ENCODE measurements around the gene COL6A2. TPM values are rescaled to one million over a fixed set of nuclear protein-coding genes. Genes with fewer than 3 reads are reported as not detected.
"Not testable (repeated sequence)": the region's sequence is repeated elsewhere in the genome, so short reads cannot be mapped to it uniquely, and the experiment has no call there.

COL6A2 gene
- total and polyA plus RNA-seq, 2 donors, result 55.2 to 182 TPM

- H3K4me1 ChIP-seq (ENCODE audit: control insufficient read depth in 2 of 2, insufficient read depth in 2 of 2, low read length in 2 of 2), result peaks cover 10 to 41% of the 10 kb centered on the region in 2 donors
- DNase-seq (ENCODE audit: low read depth in 6 of 9, low spot score in 9 of 9), result no peak
- H3K36me3 ChIP-seq (ENCODE audit: control insufficient read depth in 2 of 2, insufficient read depth in 2 of 2, low read length in 1 of 2), result no peaks in the 10 kb centered on the region
- H3K27ac ChIP-seq (ENCODE audit: low read depth in 1 of 2, low read length in 1 of 2), result no peak overlapping the region
- H3K27me3 ChIP-seq (ENCODE audit: control insufficient read depth in 2 of 2, insufficient read depth in 1 of 2, low read length in 1 of 2), result peaks cover 2 to 42% of the 10 kb centered on the region in 2 donors
- H3K4me3 ChIP-seq (ENCODE audit: low read length in 2 of 2), result no peak overlapping the region
- 92% methylated on average over 12 of the region's 12 CpGs for WGBS
- peaks cover 3 to 24% of the 10 kb centered on the region in 2 donors for H3K9me3 ChIP-seq (ENCODE audit: control insufficient read depth in 2 of 2, insufficient read depth in 1 of 2, low read length in 1 of 2)
Measured at GRCh38 chr21:46059195-46059594, 38.7 kb upstream of the COL6A2 start.

DNA sequence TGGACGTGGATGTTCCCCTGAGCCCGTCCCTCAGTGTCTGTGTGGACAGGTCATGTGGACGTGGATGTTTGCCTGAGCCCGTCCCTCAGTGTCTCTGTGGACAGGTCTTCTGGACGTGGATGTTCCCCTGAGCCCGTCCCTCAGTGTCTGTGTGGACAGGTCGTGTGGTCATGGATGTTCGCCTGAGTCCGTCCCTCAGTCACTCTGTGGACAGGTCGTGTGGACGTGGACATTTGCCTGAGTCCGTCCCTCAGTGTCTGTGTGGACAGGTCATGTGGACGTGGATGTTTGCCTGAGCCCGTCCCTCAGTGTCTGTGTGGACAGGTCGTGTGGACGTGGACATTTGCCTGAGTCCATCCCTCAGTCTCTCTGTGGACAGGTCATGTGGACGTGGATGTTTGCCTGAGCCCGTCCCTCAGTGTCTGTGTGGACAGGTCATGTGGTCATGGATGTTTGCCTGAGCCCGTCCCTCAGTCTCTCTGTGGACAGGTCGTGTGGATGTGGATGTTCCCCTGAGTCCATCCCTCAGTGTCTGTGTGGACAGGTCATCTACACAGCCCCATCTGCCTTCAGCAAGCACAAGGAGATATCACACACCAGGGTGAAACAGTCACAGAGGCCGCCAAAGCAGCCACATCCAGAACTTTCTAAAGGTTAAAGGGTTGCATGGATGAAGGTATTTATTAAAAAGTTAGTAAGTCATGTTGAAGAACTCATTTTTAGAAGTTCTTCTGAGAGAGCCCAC, 38.0 kb upstream of the COL6A2 start:
- not testable (repeated sequence) for DNase-seq (ENCODE audit: low read depth in 6 of 9, low spot score in 9 of 9)
- H3K4me1 ChIP-seq (ENCODE audit: control insufficient read depth in 2 of 2, insufficient read depth in 2 of 2, low read length in 2 of 2), result peaks cover 10 to 43% of the 10 kb centered on the region in 2 donors

DNA sequence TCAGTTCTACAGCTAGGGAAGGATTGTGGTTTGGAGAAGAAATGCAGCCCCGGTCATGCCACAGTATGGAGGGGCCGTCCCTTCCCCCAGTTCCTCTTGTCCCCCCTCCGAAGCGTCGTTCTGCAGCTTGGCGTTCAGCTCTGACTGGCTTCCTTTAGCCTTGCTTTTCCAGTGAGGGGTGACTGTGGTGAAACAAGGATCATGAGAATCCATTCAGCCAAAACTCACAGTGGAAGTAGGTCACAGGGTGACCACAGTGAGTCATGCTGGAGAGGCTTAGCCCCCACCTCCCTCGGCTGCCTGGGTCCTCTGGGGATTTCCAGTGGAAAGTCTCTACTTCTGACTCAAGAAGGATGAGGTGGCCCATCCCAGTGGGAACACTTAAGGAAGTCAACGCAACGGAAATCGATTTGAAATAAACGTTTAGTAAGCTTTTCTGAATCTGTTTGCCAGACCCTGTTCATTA, 37.3 kb upstream of the COL6A2 start:
- DNase-seq (ENCODE audit: low read depth in 6 of 9, low spot score in 9 of 9), result peak in 1 of 9 donors; percentile 27
- no peaks in the 10 kb centered on the region for H3K36me3 ChIP-seq (ENCODE audit: control insufficient read depth in 2 of 2, insufficient read depth in 2 of 2, low read length in 1 of 2)

More for the DNA sequence above, 38.0 kb upstream of the COL6A2 start:
- H3K4me3 ChIP-seq (ENCODE audit: low read length in 2 of 2); H3K36me3 ChIP-seq (ENCODE audit: control insufficient read depth in 2 of 2, insufficient read depth in 2 of 2, low read length in 1 of 2): not testable (repeated sequence)
- peaks cover 3 to 24% of the 10 kb centered on the region in 2 donors for H3K9me3 ChIP-seq (ENCODE audit: control insufficient read depth in 2 of 2, insufficient read depth in 1 of 2, low read length in 1 of 2)
- peak overlapping the region in 1 of 2 donors; percentile 46 for H3K27ac ChIP-seq (ENCODE audit: low read depth in 1 of 2, low read length in 1 of 2)
- H3K27me3 ChIP-seq (ENCODE audit: control insufficient read depth in 2 of 2, insufficient read depth in 1 of 2, low read length in 1 of 2), result peaks cover 2 to 41% of the 10 kb centered on the region in 2 donors
- WGBS, result 96% methylated on average over 21 of the region's 21 CpGs

DNA sequence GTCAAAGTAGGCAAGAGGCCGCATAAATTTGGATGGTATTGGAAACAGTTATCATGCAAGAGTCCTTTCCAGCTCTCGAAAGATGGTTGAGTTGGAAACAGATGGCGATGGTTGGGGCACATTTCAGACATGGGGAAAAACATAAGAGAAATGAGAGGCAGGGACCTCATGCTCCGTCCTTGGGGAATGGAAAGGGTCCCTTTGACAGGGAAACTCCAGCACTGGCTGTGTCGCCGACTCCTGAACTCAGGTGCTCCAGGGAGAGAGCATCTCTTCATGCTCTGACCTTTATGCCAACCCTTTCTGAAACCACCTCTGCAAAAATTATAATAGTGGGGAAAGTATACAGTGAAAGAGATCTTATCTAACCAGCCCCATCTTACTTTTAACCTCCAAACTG, 36.8 kb upstream of the COL6A2 start:
- 96% methylated on average over 6 of the region's 6 CpGs for WGBS
- H3K4me3 ChIP-seq (ENCODE audit: low read length in 2 of 2), result no peak overlapping the region
- peaks cover 14 to 55% of the 10 kb centered on the region in 2 donors for H3K4me1 ChIP-seq (ENCODE audit: control insufficient read depth in 2 of 2, insufficient read depth in 2 of 2, low read length in 2 of 2)
- H3K36me3 ChIP-seq (ENCODE audit: control insufficient read depth in 2 of 2, insufficient read depth in 2 of 2, low read length in 1 of 2), result no peaks in the 10 kb centered on the region
- H3K27ac ChIP-seq (ENCODE audit: low read depth in 1 of 2, low read length in 1 of 2), result peak overlapping the region in 1 of 2 donors; percentile 72
- DNase-seq (ENCODE audit: low read depth in 6 of 9, low spot score in 9 of 9), result no peak
- peaks cover 3 to 24% of the 10 kb centered on the region in 2 donors for H3K9me3 ChIP-seq (ENCODE audit: control insufficient read depth in 2 of 2, insufficient read depth in 1 of 2, low read length in 1 of 2)
- H3K27me3 ChIP-seq (ENCODE audit: control insufficient read depth in 2 of 2, insufficient read depth in 1 of 2, low read length in 1 of 2), result peaks cover 2 to 39% of the 10 kb centered on the region in 2 donors

More for the DNA sequence above, 37.3 kb upstream of the COL6A2 start:
- WGBS, result 24% methylated on average over 11 of the region's 11 CpGs
- Histone ChIP-seq H3K4me1 (ENCODE audit: control insufficient read depth in 2 of 2, insufficient read depth in 2 of 2, low read length in 2 of 2) (peaks cover 10 to 51% of the 10 kb centered on the region in 2 donors), H3K27ac (ENCODE audit: low read depth in 1 of 2, low read length in 1 of 2) (peak overlapping the region in 1 of 2 donors; percentile 72), H3K27me3 (ENCODE audit: control insufficient read depth in 2 of 2, insufficient read depth in 1 of 2, low read length in 1 of 2) (peaks cover 2 to 42% of the 10 kb centered on the region in 2 donors), H3K9me3 (ENCODE audit: control insufficient read depth in 2 of 2, insufficient read depth in 1 of 2, low read length in 1 of 2) (peaks cover 3 to 24% of the 10 kb centered on the region in 2 donors), H3K4me3 (ENCODE audit: low read length in 2 of 2) (no peak overlapping the region)

GRCh38 chr21:46061518-46061917, 36.4 kb upstream of the COL6A2 start:
- H3K27ac ChIP-seq (ENCODE audit: low read depth in 1 of 2, low read length in 1 of 2), result no peak overlapping the region
- 78% methylated on average over 6 of the region's 6 CpGs for WGBS
- no peak for DNase-seq (ENCODE audit: low read depth in 6 of 9, low spot score in 9 of 9)
- peaks cover 16 to 59% of the 10 kb centered on the region in 2 donors for H3K4me1 ChIP-seq (ENCODE audit: control insufficient read depth in 2 of 2, insufficient read depth in 2 of 2, low read length in 2 of 2)
- H3K27me3 ChIP-seq (ENCODE audit: control insufficient read depth in 2 of 2, insufficient read depth in 1 of 2, low read length in 1 of 2), result peaks cover 2 to 36% of the 10 kb centered on the region in 2 donors
- peaks cover 3 to 24% of the 10 kb centered on the region in 2 donors for H3K9me3 ChIP-seq (ENCODE audit: control insufficient read depth in 2 of 2, insufficient read depth in 1 of 2, low read length in 1 of 2)
- no peak overlapping the region for H3K4me3 ChIP-seq (ENCODE audit: low read length in 2 of 2)
- H3K36me3 ChIP-seq (ENCODE audit: control insufficient read depth in 2 of 2, insufficient read depth in 2 of 2, low read length in 1 of 2), result no peaks in the 10 kb centered on the region

DNA sequence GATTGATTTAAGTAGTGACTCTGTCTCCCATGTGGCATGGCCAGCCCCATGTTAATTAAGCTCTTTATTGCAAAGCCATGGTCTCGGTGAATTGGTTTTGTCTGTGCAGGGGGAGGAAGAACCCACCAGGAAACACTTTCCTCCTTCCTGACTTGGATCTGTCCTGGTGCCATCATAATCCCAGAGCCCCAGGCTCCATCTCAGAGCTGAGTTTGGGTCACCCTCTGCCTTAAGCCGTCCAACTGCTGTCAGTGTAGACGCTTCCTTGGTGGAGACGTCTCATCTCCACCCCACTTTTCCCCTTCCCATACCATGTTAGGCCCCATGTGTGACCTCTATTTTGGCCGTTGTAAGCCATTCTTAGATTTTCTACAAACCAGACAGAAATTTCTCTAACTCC, 36.0 kb upstream of the COL6A2 start:
- Histone ChIP-seq H3K4me3 (ENCODE audit: low read length in 2 of 2) (no peak overlapping the region), H3K4me1 (ENCODE audit: control insufficient read depth in 2 of 2, insufficient read depth in 2 of 2, low read length in 2 of 2) (peaks cover 14 to 59% of the 10 kb centered on the region in 2 donors), H3K27ac (ENCODE audit: low read depth in 1 of 2, low read length in 1 of 2) (no peak overlapping the region), H3K9me3 (ENCODE audit: control insufficient read depth in 2 of 2, insufficient read depth in 1 of 2, low read length in 1 of 2) (peaks cover 3 to 24% of the 10 kb centered on the region in 2 donors), H3K27me3 (ENCODE audit: control insufficient read depth in 2 of 2, insufficient read depth in 1 of 2, low read length in 1 of 2) (peaks cover 0 to 32% of the 10 kb centered on the region in 2 donors), H3K36me3 (ENCODE audit: control insufficient read depth in 2 of 2, insufficient read depth in 2 of 2, low read length in 1 of 2) (no peaks in the 10 kb centered on the region)
- 98% methylated on average over 5 of the region's 5 CpGs for WGBS
- DNase-seq (ENCODE audit: low read depth in 6 of 9, low spot score in 9 of 9), result no peak

DNA sequence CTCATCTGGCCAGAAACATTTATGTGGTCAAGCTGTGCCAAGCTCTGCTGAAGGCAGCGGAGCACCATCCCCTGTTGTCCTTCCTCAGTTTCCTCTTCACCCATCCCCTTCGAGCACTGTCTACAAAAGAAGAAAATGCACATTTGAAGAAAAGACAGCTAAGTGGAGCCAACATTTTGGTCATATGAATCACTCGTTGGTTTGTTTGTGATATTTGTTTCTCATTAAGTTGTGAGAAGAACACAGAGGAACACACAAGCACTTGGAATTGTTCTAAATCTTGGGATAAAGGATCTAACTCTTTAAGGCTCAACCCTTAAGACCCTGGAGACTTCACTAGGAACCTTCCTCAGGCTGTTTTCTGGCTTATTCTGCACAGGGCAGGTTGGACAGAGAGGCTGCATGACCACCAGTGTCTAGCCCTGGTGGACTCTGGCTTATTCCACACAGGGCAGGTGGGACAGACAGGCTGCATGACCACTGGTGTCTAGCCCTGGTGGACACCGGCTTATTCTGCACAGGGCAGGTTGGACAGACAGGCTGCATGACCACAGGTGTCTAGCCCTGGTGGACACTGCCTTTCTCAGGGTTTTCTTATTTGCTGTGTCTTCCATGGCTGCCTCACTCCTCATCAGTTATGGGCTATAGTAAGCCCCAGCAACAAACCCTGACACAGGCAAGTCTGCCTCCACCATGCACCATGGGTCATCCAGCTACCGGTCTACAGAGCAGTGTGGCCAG, 35.3 kb upstream of the COL6A2 start:
- 96% methylated on average over 5 of the region's 5 CpGs for WGBS
- H3K4me1 ChIP-seq (ENCODE audit: control insufficient read depth in 2 of 2, insufficient read depth in 2 of 2, low read length in 2 of 2), result peaks cover 7 to 58% of the 10 kb centered on the region in 2 donors
- H3K4me3 ChIP-seq (ENCODE audit: low read length in 2 of 2), result no peak overlapping the region
- H3K27me3 ChIP-seq (ENCODE audit: control insufficient read depth in 2 of 2, insufficient read depth in 1 of 2, low read length in 1 of 2), result peaks cover 0 to 25% of the 10 kb centered on the region in 2 donors
- peaks cover 3 to 24% of the 10 kb centered on the region in 2 donors for H3K9me3 ChIP-seq (ENCODE audit: control insufficient read depth in 2 of 2, insufficient read depth in 1 of 2, low read length in 1 of 2)
- no peak overlapping the region for H3K27ac ChIP-seq (ENCODE audit: low read depth in 1 of 2, low read length in 1 of 2)
- H3K36me3 ChIP-seq (ENCODE audit: control insufficient read depth in 2 of 2, insufficient read depth in 2 of 2, low read length in 1 of 2), result no peaks in the 10 kb centered on the region
- DNase-seq (ENCODE audit: low read depth in 6 of 9, low spot score in 9 of 9), result no peak

DNA sequence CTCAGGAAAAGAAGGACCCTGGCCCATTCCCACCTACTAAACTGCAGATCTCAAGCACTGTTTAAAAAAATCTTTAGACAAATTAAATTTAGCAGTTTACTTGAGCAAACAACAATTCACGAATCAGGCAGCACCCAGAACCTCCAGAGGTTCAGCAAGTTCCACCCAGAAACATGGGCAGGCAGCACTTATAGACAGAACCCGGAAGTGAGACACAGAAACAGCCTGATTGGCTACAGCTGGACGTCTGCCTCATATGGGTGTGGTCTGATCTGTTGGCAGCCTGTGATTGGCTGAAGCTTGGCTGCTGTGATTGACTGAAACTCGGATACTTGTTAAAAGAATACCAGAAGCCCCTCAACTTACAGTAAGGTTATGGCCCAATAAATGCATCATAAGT, 34.7 kb upstream of the COL6A2 start:
- no peaks in the 10 kb centered on the region for H3K36me3 ChIP-seq (ENCODE audit: control insufficient read depth in 2 of 2, insufficient read depth in 2 of 2, low read length in 1 of 2)
- no peak overlapping the region for H3K27ac ChIP-seq (ENCODE audit: low read depth in 1 of 2, low read length in 1 of 2)
- H3K9me3 ChIP-seq (ENCODE audit: control insufficient read depth in 2 of 2, insufficient read depth in 1 of 2, low read length in 1 of 2), result peaks cover 3 to 24% of the 10 kb centered on the region in 2 donors
- H3K4me3 ChIP-seq (ENCODE audit: low read length in 2 of 2), result no peak overlapping the region
- DNase-seq (ENCODE audit: low read depth in 6 of 9, low spot score in 9 of 9), result no peak
- H3K4me1 ChIP-seq (ENCODE audit: control insufficient read depth in 2 of 2, insufficient read depth in 2 of 2, low read length in 2 of 2), result peaks cover 6 to 52% of the 10 kb centered on the region in 2 donors
- H3K27me3 ChIP-seq (ENCODE audit: control insufficient read depth in 2 of 2, insufficient read depth in 1 of 2, low read length in 1 of 2), result peaks cover 0 to 22% of the 10 kb centered on the region in 2 donors
- 94% methylated on average over 4 of the region's 4 CpGs for WGBS
